GM10847 (cell line): ENCODE measurements around the gene HSPA12B.

ENCODE experiments used
- POLR2A ChIP-seq: IDR thresholded peaks from 2 replicates; pipeline ENCODE4 v1.6.1; 2011; ENCODE audit not compliant: insufficient read length; ENCODE audit errors: extremely low read depth

HSPA12B gene

GRCh38 chr20:3795511-3796468 lies 63.3 kb downstream of the HSPA12B start, which contains the start of gene CDC25B:
Gene CDC25B (plus strand): TSS chr20:3796310. CDS start chr20:3796532, 222 bp downstream.
- TF ChIP-seq POLR2A: peak; percentile 41

GRCh38 chr20:3796477-3797225 lies 64.2 kb downstream of the HSPA12B start:
- TF ChIP-seq POLR2A: no peak

DNA sequence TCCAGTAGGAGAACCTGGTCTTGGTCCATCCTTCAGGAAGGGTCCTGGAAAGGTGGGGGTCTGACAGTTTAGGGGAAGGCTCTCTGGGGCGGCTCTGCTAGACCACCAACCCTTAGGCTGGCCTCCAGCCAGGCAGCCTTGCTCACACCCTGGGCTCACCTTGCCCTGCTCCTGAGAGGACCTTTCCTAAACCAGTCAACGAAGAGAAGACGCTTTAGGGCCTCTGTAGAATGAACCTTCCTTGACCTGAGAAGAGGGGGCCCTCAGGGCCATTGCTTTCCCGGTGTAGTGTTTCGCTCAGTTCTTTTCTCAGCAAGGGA lies 64.7 kb downstream of the HSPA12B start:
- TF ChIP-seq POLR2A: no peak

GRCh38 chr20:3797592-3798372 lies 65.3 kb downstream of the HSPA12B start:
- TF ChIP-seq POLR2A: no peak

GRCh38 chr20:3798373-3798768 lies 65.9 kb downstream of the HSPA12B start:
- TF ChIP-seq POLR2A: no peak

DNA sequence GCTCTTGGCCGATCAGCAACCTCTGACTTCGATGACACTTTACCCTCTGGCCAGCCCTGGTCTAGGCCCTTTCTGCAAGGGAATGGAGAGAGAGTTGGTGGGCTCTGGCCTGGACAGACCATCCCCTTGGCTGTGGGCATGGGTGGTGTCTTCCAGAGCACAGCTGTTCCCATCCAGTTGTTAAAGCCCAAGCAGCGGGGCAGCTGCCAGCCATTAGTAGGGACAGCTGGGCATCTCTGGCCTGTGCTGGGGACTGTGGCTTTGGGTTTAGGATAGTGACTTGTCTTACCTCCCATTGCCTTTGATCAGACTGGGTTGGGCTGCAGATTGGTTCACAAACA lies 66.4 kb downstream of the HSPA12B start:
- TF ChIP-seq POLR2A: no peak

DNA sequence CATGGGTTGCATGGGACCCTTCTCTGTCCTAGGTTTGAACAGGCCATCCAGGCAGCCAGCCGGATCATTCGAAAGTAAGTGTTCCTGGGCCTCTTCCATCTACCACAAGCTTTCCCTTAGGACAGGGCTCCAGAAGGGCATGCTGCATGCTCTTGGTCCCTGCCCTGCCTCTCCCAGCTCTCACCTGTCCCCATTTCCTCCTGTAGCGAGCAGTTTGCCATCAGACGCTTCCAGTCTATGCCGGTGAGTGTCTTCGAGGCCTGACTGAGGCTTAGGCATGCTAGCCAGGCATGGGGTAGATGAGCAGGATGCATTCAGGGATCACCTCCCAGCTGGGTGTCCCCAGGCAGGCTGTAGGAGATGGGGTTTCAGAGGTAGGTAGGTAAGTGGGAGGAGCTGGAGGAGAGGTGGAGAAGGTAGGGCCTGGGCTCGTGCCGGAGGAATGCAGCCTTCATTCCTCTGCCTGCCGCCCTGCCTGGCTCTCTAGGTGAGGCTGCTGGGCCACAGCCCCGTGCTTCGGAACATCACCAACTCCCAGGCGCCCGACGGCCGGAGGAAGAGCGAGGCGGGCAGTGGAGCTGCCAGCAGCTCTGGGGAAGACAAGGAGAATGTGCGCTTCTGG lies 67.9 kb downstream of the HSPA12B start:
- no peak for TF ChIP-seq POLR2A

- no peak for TF ChIP-seq POLR2A
Observed at GRCh38 chr20:3800878-3801260, 68.4 kb downstream of the HSPA12B start.

DNA sequence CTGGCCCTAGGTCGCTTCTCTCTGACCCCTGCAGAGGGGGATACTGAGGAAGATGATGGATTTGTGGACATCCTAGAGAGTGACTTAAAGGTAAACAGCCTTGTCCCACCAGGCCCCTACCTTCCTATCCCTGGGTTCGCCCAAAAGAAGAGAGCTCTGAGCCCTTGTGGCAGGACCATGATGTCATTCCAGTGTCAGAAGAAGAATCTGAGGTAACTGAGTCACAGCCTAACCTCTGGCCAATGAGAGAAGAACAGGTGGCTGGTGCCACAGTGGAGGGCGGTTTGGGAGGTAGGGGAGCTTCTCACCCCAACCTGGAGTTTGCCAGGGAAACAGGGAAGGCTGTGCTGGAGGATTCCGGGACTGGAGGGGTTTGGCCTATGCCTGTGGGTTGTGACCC lies 68.8 kb downstream of the HSPA12B start:
- no peak for TF ChIP-seq POLR2A

- TF ChIP-seq POLR2A: no peak
Observed at GRCh38 chr20:3801846-3802245, 69.4 kb downstream of the HSPA12B start.
